K562 treated with DMSO at 1 percent for 24 hours (cell line): ENCODE measurements around the gene RSPH4A. TPM values are rescaled to one million over a fixed set of nuclear protein-coding genes. Genes with fewer than 3 reads are reported as not detected.

Source experiments
- total RNA-seq: library from RNA; unstranded; fragments of 300-600 nt; gene quantifications from 2 replicates; pipeline ENCODE4 v1.2.3, GENCODE V29; 2022; ENCODE audit warnings: low read depth; ENCODE audit not compliant: insufficient read depth

Gene RSPH4A
- not detected in 2 replicates for total RNA-seq

DNA sequence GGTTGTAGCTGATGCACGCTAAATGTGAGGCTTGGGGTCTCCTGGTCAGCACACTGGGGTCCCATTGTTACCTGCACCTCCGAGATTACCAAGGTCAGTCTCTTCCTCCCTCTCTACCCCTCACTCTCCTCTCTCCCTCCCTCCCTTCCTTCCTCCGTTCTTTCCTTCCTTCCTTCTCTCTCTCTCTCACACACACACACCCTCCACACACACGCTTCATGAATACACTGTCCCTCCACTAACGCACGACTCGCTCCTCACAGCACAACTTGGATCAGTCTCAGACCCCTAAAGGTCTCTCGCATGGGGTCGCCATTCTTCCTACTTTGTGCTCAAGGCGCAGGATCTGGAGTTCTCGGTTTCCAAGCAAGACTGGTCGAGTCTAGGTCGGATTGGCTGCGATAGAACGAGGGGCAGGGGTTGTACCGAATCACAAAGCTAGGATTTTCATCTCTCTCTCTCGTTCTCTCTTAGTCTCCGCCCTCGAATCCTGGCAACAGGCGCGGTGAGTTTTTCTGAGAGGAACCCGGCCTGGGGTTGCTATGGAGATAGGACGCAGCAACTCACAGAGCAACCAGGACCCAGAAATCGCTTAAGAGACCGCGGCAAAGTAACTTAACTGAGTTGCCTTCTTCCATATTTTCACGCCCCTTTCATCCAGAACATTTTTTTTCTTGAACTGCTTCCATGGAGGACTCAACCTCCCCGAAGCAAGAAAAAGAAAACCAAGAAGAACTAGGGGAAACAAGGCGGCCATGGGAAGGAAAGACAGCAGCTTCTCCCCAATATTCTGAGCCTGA, at the start of gene RSPH4A:
TSS of gene RSPH4A (plus strand) at position 543 of the 800 bp plus-strand sequence. CDS start at position 688, 145 bp downstream.

DNA sequence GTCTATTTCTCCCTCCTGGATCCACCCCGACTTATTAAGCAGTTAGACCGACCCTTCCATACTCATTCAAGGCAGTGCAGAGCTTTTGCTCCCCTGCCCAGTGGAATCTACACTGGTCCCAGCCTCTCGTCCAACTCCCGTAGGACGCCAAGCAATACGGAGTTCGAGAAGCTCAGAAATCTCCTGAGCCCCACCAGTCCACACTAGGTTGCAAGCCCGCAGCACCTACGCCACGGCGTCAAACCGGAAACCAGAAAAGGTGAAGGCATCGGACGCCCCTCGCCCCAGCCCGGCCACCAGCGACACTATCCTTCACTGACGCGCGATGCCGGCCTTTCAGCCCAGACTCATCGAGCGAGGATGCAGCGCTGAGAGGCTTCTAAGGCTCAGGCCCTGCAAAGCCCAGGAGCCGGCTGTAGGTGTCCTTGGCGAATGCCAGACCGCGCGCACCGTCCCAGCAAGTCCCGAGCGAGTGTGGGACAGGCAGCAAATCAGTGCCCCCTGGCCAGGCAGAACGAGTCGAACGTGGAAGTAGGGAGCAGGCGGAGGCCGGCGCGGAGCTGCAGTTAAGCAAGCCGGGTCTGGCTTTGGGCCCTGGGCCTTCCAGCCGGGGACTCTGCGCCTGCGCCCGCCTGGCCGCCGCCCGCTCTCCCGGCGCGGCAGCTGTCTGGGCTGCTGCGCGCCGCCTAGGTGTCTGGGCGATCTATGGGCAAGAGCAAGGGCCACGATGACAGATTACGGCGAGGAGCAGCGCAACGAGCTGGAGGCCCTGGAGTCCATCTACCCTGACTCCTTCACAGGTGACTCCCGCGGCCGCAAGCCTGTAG, 45.2 kb upstream of the RSPH4A start, which contains the start of gene RWDD1:
TSS of gene RWDD1 (plus strand) at position 649 of the 827 bp plus-strand sequence. CDS start at position 728, 79 bp downstream.

DNA sequence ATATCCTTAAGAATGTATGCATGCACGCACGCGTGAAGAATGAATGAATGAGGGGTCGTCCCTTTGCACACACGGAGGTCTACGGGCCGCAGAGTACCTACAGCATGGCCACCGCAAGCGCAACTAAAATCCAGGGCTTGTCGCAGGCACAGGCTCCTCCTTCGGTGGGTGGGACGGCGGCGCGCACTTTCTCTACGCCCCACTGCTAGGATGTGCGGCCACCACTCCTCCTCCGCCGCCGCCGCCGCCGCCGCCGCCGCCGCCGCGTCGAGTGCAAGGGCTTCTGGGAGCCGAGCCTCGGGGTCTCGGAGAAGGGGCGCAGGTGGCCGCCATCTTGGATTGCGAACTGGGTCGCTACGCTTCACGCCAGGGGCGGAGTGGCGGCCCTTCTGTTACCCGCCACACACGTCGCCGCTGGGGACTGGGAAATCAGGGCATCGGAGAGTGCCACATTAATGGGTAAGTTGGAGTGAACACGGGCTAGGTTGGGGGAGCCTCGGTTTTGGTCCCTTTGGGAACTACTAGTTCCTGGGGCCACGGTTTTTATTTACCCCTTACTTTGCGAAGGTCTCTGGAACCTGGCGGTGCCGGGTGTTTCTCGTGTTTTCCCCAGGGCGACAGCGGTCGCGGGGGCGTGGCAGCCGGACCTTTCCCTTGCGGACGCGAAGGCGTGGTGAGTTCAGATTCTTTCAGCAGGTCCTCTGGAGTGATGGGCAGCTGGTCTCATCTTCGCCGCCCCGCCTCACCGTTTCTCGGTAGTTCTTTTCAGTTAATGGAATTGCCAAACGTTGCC, 64.8 kb downstream of the RSPH4A start, which contains the start of gene KPNA5:
TSS of gene KPNA5 (plus strand) at position 332 of the 793 bp plus-strand sequence. CDS start at position 456, 124 bp downstream.

Other genes with a start within 250 kb of the RSPH4A start
- gene DSE, start 245.5 kb upstream of the RSPH4A start, total RNA-seq = 1.3 and 2.0 TPM in 2 replicates
- gene CALHM6, start 155.1 kb upstream of the RSPH4A start, total RNA-seq = 0.29 TPM in 1 of 2 replicates, not detected in the other
- gene CALHM5, start 104.8 kb upstream of the RSPH4A start, total RNA-seq = 0.10 and 0.16 TPM in 2 replicates
- not detected in 2 replicates for gene TRAPPC3L, start 70.8 kb upstream of the RSPH4A start, total RNA-seq
- gene CALHM4, start 62.7 kb upstream of the RSPH4A start, total RNA-seq = not detected in 2 replicates
- gene RWDD1, start 45.0 kb upstream of the RSPH4A start, total RNA-seq = 19.2 and 22.2 TPM in 2 replicates
- gene ZUP1, start 52.3 kb downstream of the RSPH4A start, total RNA-seq = 12.0 and 12.7 TPM in 2 replicates
- 2.3 and 3.2 TPM in 2 replicates for gene KPNA5, start 64.7 kb downstream of the RSPH4A start, total RNA-seq
- gene FAM162B, start 149.2 kb downstream of the RSPH4A start, total RNA-seq = not detected in 2 replicates
- not detected in 2 replicates for gene GPRC6A, start 212.6 kb downstream of the RSPH4A start, total RNA-seq